ENCODE measurements around the gene NEURL1. TPM values are rescaled to one million over a fixed set of nuclear protein-coding genes. Genes with fewer than 3 reads are reported as not detected.

Gene NEURL1
- total RNA-seq, 1 donor: under 0.01 TPM

GRCh38 chr10:103545771-103546281 is 52.3 kb downstream of the NEURL1 start:
- DNase-seq (ENCODE audit: low read depth): no peak
- no peak overlapping the region for H3K4me3 ChIP-seq (ENCODE audit: low read depth, low read length)
- no peak for TF ChIP-seq CTCF (IDR thresholded peaks at IDR 0.05; ENCODE audit: insufficient read depth, low read depth, low read length)

DNA sequence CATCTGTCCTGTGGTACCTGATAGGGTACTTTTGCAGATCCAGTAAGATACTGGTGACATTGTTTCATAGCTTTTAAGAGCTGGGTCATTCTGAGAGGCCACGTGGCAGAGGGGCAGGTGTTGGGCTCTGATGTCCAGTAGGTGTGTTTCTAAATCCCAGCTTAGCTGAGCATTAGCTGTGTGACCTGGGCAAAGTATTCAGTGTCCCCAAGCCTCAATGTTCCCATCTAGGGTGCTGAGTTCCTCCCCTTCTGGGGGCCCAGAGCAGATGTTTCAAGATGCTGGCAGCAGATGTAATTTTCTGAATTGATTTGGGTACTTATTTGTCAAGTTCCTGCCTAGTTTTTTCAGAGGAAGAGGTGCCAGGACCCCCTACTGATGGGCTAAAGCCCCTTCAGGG is 52.9 kb downstream of the NEURL1 start:
- TF ChIP-seq CTCF (IDR thresholded peaks at IDR 0.05; ENCODE audit: insufficient read depth, low read depth, low read length): no peak
- no peak overlapping the region for H3K4me3 ChIP-seq (ENCODE audit: low read depth, low read length)
- no peak for DNase-seq (ENCODE audit: low read depth)

DNA sequence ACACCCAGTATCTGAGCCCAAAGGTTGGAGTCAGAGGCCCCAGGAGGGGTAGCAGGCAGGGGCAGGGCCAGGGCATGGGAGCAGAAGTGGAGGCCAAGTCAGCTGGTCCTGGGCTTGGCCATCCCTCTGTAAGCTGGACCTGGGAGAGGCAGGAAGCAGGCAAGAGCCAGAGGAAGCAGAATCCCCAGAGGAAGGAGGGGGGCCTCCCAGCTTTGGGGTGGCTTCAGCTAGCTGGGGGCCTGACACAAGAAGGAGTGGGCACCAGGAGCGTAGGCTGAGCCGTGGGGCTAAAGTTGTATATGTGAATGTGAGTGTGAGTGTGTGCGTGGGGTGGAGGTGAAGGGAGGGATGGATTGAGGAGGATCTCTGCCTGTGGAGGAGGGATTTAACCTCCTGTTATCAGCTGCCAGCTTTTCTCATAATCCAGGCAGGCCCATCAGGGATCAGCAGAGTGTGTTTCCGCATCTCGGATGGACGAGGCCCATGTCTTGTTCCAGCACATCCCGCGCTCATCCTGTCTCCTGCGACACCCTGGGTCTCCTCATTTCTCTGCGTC is 54.0 kb downstream of the NEURL1 start:
- DNase-seq (ENCODE audit: low read depth): no peak
- no peak overlapping the region for H3K4me3 ChIP-seq (ENCODE audit: low read depth, low read length)
- TF ChIP-seq CTCF (IDR thresholded peaks at IDR 0.05; ENCODE audit: insufficient read depth, low read depth, low read length): no peak

DNA sequence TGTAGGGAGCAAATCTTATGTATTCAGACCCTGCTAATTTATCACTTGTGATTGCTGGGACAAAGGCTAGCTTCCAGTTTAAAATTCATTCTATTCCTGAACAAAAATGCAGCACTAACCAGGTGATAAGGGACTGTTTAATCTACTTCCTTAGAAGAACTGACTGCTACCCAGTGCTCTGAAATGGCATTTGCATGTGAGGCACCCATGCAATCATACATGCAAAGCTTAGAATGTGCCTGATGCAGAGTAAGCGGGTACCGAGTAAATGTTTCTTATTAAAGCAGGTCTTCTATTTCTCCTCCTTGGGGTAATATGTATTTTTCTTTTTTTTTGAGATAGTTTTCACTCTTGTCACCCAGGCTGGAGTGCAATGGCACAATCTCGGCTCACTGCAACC is 54.5 kb downstream of the NEURL1 start:
- TF ChIP-seq CTCF (IDR thresholded peaks at IDR 0.05; ENCODE audit: insufficient read depth, low read depth, low read length): no peak
- H3K4me3 ChIP-seq (ENCODE audit: low read depth, low read length): no peak overlapping the region
- no peak for DNase-seq (ENCODE audit: low read depth)

DNA sequence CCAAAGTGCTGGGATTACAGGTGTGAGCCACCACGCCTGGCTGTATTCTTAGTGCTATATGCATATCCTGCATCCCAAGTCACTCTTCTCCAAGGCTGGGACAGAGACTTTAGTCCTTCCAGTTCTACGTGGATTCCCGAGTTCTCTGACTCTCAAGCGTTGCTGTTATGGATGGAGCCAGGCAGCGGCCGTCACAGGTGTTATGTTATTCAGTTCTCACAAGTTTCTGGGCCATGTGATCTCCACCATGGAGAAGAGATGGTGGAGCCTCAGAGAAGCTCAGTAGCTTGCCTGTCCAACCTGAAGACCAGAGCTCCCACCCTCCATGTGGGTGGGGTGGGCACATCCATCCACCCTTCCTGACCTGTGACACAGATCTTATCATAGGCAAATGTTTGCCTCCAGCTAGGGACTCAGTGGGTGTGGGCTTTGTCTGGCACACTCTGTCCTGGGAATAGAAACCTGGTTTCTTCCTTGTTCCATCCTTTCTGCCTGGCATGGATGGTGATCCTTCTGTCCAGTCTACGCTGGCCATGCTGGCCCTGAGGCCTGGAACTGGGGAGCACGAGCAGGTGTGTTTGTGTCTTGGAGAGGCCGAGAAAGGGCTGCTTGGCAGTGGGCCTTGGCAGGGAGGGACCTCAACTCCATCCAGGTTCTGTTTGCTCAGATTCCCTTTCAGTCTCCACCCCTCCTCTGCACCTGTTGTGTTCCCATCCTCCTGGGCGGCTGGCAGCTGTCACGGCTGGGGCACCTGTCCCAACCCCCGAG is 55.3 kb downstream of the NEURL1 start:
- H3K4me3 ChIP-seq (ENCODE audit: low read depth, low read length): no peak overlapping the region
- DNase-seq (ENCODE audit: low read depth): no peak
- TF ChIP-seq CTCF (IDR thresholded peaks at IDR 0.05; ENCODE audit: insufficient read depth, low read depth, low read length): no peak

- no peak overlapping the region for H3K4me3 ChIP-seq (ENCODE audit: low read depth, low read length)
- no peak for DNase-seq (ENCODE audit: low read depth)
- no peak for TF ChIP-seq CTCF (IDR thresholded peaks at IDR 0.05; ENCODE audit: insufficient read depth, low read depth, low read length)
These were observed 55.8 kb downstream of the NEURL1 start for GRCh38 chr10:103549349-103549685.

All from fibroblast of villous mesenchyme (primary cell).